NCI-H510A treated with DMSO at 0.1 percent for 48 hours (cell line): ENCODE data around the gene POLRMT.

Experiments used
- DNase-seq: peaks from one replicate; lab custom pipeline; 2025; lab: John Stamatoyannopoulos, UW

POLRMT gene

DNA sequence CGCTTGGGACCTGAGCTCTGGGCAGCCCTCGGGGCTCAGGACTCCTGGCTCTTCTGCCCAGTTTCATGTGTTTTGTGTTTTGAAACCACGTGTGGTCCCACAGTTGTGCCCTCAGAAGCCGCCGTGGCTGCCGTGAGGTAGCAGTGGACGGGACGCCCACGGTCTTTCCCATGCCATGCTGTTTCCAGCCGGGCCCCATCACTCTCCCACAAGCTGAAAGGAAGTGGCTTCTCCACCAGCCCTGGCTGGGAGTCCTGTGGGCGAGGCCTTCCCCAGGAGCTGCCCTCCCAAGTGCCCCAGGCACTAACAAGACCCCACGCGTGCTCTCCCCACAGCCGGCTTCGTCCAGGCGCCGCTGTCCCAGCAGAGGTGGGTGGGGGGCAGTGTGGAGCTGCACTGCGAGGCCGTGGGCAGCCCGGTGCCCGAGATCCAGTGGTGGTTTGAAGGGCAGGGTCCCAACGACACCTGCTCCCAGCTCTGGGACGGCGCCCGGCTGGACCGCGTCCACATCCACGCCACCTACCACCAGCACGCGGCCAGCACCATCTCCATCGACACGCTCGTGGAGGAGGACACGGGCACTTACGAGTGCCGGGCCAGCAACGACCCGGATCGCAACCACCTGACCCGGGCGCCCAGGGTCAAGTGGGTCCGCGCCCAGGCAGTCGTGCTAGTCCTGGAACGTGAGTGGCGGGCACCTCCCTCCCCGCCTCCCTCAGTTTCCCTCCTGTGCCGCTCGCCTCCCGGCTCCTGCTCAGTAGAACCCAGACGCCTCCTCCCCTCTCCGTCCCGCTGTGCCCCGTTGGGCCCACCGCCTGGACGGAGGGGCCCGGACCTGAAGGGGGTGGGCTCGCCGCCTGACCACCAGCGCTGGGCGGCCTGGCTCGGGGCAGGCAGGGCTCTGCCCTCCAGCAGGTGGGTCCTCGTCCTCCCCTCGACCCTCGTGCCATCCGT is 55.6 kb downstream of the POLRMT start:
- DNase-seq: no peak

DNA sequence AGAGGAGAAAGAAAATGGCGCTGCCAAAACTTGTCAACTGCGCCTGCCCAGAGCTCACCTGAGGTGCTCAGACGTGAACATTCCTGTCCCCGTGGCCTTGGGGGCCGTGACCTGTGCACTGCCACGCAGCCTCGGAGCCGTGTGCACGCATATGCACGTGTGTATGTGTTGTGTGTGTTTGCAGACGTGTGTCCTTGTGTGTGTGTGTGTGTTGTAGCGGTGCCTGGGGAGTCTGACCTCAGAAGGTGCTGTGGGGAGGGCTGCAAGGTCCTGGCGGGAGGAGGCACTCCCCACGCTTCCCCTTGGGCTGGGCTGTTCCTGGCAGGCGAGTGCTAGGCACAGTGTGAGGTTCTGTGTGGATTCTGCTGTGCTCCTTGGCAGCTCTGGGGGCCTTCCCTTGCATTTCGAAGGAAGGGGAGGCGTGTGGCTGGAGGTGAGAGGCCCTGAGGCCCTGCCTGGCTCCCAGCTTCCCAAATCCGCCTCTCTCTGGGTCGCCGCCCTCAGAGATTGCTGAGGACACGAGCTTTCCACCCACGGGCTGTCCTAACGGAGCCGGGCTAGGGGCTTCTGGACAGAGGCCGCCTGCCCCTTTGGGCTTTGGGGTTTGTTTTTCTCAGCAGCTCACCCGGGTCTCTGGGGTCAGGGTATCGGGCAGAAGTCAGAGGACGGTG is 56.4 kb downstream of the POLRMT start:
- DNase-seq: no peak

DNA sequence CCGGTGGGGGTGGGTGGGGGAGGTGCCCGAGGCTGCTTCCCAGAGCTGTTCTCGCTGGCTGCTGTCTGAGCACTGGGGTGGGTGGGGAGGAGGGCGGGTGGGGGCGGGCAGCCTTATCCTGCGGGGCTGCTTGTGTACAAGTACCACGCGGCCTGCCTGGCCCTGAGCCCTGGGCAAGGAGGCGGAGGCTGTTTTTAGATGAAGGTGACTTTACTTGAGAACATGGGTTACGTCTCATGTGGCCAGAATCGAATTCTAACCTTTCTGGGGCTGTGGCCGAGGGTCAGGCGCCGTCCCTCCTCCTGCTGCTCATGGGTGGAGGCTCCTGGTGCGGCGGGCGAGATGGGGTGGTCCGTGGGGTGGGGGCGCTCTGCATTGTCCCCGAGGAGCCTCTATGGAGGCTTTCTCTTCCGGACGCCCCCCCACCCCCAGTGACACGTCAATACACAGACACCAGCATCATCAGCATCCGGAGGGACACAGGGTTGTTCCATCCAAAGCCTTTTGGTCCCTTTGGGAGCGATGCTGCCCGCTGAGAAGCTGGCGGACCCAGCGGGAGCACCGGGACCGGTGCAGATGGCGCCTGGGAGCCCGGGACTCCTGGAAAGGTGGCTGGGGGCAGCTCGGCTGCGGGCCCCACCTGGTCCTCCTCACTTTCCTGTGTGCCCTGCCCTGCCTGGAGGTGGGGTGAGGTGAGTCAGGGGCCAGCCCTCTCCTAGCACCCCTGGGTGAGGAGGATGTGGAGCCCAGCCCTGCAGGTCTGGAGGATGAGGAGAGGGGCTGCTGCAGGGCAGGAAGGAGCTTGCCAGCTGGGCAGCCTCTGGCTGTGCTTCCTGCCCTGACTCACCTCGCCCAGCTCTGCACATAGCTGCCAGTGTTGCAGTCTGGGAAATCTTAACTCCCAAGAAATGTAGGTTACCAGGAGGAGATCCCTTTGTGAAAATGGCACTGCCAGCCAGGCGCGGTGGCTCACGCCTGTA is 57.5 kb downstream of the POLRMT start:
- no peak for DNase-seq

DNA sequence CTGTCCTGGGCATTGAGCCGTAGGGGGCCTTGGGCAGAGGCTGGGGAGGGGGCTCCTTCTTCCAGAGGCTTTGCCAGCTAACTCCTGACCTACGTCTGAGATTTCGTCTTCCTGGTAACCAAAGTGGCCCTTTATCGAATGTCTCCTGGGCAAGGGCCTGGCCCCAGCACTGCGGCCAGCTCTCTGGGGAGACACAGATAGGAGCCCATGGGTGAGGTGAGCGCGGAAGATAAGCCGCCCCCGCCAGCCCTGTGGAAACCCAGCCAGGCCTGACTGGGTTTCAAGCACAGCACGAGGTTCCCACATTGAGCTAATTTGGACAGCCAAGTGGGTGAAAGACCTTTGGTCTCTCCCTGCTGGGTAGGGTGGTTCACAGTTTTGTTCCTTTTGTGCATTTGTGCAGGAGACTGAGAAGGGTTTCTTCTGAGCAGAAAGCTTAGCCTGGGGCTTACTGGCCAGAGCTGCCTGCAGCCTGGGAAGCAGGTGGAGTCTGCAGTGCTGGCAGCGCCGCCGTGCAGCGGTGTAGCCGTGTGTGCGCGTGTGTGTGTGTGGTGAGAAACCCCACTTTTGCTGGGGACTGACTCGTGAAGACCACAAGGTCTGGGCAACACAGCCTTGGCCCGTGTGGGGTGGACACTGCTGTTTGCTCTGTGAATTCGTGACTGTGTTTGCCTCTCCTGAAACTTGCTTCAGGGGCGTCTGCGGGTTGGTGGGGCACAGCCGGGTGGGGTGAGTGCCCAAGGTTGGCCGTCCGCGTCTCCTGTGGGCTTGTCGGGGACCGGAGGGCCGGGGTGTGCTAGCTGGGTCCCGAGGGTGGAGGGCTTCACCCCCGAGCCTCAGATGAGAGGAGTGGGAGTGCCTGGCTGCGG is 58.4 kb downstream of the POLRMT start:
- DNase-seq: no peak

DNA sequence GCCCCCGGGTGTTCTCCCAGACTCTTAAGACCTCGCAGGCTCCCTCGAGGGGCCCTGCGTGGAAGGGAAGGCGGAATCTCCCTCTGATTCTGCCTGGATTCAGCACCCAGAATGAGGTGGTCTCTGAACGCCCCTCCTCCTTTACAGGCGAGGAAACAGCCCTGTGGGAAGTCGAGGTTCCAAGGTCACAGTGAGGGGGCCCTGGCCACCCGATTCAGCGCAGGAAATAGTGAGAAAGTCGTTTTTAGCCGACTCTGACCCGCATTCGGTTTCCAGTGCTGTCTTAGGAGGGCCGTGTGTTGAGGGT is 59.9 kb downstream of the POLRMT start:
- no peak for DNase-seq

DNA sequence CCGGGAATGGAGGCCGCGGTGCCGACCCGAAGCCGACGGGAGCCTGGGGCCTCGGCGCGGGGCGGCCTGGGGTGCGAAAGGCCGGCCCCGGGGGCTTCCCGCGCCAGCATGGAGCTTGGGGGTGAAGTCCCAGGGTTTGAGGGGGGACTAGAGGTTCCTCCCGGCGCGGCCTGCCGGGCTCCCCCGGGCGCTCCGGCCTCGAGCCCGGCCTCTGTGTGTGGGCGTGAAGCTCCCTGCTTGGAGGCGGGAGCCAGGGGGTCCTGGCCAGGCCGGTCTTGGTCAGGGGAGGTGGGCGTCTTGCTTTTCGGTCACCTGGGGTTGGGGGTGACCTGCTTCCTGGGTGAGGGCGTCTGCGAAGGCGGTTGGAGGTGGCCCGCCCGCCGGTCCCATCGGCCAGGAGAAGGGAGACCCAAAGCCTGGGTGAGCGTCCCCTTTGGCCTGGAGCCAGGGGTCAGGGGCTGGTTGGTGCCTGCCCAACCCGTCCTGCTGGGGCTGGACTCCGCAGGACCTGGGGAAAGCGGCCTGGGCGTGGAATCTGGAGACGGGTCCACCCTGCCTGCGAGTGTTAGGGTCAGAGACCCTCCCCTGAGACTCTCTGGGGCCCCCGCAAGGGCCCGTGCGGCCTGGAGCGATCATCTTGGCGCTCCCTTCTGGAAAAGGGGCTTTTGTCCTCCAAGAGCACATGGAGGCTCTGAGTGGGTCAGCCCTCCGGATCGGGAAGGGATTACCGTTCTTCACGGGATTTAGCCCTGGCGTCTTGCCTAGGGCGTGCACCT is 60.4 kb downstream of the POLRMT start:
- DNase-seq: no peak

DNA sequence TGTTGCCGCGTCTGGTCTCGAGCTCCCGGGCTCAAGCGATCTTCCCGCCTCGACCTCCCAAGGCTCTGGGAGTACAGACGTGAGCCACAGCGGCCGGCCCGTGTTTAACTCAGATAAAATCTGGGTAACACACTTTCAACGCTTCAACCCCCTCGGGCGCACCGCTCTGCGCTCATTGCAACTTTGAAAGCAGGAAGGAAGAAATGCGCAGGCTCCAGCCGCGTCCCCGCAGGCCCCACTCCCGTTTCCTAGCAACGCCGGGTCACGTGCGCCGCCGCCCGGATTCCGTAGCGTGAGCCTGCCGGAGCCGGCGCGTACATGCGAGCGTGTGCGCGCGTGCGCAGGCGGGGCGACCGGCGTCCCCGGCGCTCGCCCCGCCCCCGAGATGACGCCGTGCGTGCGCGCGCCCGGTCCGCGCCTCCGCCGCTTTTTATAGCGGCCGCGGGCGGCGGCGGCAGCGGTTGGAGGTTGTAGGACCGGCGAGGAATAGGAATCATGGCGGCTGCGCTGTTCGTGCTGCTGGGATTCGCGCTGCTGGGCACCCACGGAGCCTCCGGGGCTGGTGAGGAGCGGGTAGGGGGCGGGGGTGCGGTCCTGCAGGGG is 61.1 kb downstream of the POLRMT start, which contains the start of gene BSG:
Gene BSG (plus strand): TSS at position 457 of the 603 bp plus-strand sequence. CDS start 39 bp downstream, at position 496.
- peak; percentile 78 for DNase-seq

DNA sequence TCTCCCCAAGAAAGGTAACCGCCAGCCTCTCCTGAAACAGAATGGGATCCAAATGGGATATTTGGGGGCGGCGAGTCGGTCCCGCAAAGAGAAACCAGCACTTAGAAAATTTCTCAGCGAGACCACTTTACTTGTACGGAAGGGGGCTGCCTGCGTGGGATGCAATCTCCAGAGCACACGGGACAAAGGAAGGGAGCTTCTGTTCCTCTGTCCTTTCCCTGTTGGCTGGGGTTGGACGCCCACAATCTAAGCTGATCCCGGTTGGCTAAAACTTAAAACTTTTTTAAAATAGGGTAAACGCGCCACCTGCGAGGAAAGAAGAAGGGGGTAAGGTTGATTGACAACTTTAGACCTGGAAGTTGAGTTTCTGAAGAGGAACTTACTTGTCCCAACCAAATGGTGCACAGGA is 61.8 kb downstream of the POLRMT start:
- no peak for DNase-seq

DNA sequence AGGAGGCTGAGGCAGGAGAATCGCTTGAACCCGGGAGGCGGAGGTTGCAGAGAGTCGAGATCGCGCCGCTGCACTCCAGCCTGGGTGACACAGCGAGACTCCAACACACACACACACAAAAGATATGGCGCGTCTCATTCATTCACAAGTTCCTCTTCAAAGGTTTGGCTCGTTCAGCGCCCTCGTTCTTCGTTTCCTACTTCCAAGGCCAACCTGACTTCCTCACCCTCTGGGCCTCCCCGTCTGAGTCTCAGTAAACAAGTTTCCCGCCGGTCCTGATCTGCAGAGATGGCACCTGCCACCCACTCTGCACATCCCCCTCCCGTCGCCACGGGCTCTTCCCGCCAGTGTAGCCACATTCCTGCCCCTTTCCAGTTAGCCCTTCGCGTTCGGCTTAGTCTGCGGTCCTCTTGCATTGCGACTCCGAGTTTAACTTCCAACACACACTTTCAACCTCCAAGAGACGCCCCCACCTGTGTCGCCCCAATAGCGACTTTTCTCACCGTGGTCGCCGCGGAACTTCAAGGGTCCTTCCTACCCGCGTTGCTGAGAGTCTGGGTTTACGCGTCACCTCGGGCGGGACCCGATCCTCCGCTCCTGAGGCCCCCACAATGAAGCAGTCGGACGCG is 62.3 kb downstream of the POLRMT start:
- DNase-seq: peak; percentile 59

DNA sequence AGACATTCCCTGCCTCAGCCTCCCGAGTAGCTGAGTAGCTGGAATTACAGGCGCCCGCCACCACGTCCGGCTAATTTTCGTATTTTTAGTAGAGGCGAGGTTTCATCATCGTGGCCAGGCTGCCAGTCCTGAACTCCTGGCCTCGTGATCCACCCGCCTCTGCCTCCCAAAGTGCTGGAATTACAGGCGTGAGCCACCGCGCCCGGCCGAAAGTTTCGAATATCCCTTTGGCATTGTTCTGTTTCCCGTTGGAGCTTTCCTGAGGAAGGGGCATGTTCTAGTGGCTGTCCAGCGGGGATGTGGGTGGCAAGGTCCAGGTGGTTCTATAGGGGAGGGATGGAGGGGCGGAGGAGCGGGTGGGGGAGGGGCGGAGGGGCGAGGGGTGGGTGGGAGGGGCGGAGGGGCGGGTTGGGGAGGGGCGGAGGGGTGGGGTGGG is 63.1 kb downstream of the POLRMT start:
- no peak for DNase-seq

DNA sequence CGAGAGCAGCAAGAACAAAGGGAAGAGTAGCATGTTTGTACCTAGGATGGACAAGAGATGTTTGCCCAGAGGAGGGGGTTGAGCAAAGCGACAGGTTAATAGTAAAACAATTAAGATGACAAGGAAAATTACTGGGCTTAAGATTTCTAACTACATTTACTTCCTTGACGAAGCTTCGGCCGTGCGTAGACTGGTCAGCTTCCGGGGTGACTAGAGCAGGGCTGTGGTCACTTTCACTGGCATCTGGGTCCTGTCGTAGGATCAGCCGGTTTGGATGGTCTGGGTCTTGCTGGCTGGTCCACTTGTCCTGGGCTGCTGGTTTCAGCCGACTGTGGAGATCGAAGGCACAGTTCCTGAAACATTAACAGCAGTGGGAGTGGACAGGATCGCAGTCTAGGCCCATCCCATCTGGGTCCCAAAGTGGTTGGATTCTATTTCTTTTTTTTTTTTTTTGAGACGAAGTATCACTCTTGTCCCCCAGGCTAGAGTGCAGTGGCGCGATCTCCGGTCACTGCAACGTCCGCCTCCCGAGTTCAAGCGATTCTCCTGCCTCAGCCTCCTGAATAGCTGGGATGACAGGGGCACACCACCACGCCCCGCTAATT is 65.9 kb downstream of the POLRMT start:
- DNase-seq: no peak
